ENCODE measurements around the gene IQSEC1. TPM values are rescaled to one million over a fixed set of nuclear protein-coding genes. Genes with fewer than 3 reads are reported as not detected.

The IQSEC1 gene
- total RNA-seq, 4 donors from 2014 or later = 56.1 to 99.5 (median 78.2) TPM

- 69% methylated on average over 9 of the region's 18 CpGs for WGBS
- no peaks in the 10 kb centered on the region for H3K36me3 ChIP-seq
- H3K9me3 ChIP-seq = no peaks in the 10 kb centered on the region
- peak overlapping the region; percentile 68 to 80 (median 68) for H3K27ac ChIP-seq (replicated peaks in 1 of 4)
- TF ChIP-seq, protein P1, sequence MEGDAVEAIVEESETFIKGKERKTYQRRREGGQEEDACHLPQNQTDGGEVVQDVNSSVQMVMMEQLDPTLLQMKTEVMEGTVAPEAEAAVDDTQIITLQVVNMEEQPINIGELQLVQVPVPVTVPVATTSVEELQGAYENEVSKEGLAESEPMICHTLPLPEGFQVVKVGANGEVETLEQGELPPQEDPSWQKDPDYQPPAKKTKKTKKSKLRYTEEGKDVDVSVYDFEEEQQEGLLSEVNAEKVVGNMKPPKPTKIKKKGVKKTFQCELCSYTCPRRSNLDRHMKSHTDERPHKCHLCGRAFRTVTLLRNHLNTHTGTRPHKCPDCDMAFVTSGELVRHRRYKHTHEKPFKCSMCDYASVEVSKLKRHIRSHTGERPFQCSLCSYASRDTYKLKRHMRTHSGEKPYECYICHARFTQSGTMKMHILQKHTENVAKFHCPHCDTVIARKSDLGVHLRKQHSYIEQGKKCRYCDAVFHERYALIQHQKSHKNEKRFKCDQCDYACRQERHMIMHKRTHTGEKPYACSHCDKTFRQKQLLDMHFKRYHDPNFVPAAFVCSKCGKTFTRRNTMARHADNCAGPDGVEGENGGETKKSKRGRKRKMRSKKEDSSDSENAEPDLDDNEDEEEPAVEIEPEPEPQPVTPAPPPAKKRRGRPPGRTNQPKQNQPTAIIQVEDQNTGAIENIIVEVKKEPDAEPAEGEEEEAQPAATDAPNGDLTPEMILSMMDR (IDR thresholded peaks at IDR 0.05) = no peak
- TF ChIP-seq POLR2AphosphoS5 (IDR thresholded peaks at IDR 0.05) = peak; percentile 9 to 42
- TF ChIP-seq EP300 (IDR thresholded peaks at IDR 0.05) = no peak
- peak; percentile 2 for TF ChIP-seq POLR2A (IDR thresholded peaks at IDR 0.05; ENCODE audit: low read depth)
- H3K4me1 ChIP-seq = peaks cover 32 to 52% (median 49%) of the 10 kb centered on the region in 4 donors
- peak overlapping the region; percentile 22 to 47 (median 30) for H3K4me3 ChIP-seq
- no peak for DNase-seq (ENCODE audit: extremely low spot score)
- H3K27me3 ChIP-seq = no peaks in the 10 kb centered on the region
- intact Hi-C loops (cut with DNase I) = no loop called here
Measured at GRCh38 chr3:13015286-13016082, 57.7 kb downstream of the IQSEC1 start.

DNA sequence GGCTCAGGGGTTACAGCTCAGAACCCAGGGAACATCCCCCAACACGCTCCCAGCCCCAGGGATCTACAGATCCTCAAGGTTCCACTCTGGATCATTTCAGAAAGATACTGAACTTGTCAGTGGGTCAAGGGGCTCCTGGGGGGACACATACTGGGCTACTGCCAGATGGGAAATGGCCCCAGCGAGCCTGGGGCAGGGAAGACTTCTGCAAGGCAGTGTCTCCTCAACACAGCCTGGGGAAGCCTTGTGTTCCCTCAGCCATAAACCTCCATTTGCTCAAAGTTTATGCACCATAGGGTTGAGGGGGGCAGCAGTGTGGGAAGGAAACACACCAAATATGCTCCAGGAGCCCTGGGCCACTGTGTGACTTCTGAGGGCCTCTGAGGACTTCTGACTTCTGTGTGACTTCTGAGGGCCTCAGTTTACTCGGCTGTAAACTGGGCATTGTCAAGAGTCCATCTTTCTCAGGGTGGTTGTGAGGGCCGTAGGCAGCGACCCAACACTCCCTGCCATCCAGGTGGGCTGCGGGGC is 58.4 kb downstream of the IQSEC1 start:
- Histone ChIP-seq H3K4me1 (peaks cover 27 to 46% (median 42%) of the 10 kb centered on the region in 4 donors), H3K27me3 (no peaks in the 10 kb centered on the region), H3K36me3 (no peaks in the 10 kb centered on the region), H3K4me3 (peak overlapping the region; percentile 22 to 47 (median 30)), H3K9me3 (no peaks in the 10 kb centered on the region), H3K27ac (replicated peaks in 1 of 4) (peak overlapping the region; percentile 68 to 80 (median 68))
- TF ChIP-seq, protein P1 (IDR thresholded peaks at IDR 0.05) = no peak
- TF ChIP-seq POLR2A (IDR thresholded peaks at IDR 0.05; ENCODE audit: low read depth) (no peak), EP300 (IDR thresholded peaks at IDR 0.05) (no peak), POLR2AphosphoS5 (IDR thresholded peaks at IDR 0.05) (no peak)
- intact Hi-C loops (cut with DNase I) = no loop called here
- WGBS = 70% methylated on average over 4 of the region's 6 CpGs
- DNase-seq (ENCODE audit: extremely low spot score) = no peak

GRCh38 chr3:13013994-13014754 is 59.1 kb downstream of the IQSEC1 start:
- intact Hi-C loops (cut with DNase I) = no loop called here
- DNase-seq (ENCODE audit: extremely low spot score) = no peak
- Histone ChIP-seq H3K4me3 (peak overlapping the region in 2 of 4 donors; percentile 22 to 47), H3K4me1 (peaks cover 21 to 42% (median 38%) of the 10 kb centered on the region in 4 donors), H3K27ac (replicated peaks in 1 of 4) (peak overlapping the region; percentile 68 to 80 (median 68)), H3K36me3 (no peaks in the 10 kb centered on the region), H3K9me3 (no peaks in the 10 kb centered on the region), H3K27me3 (no peaks in the 10 kb centered on the region)
- 91% methylated on average over 6 of the region's 7 CpGs for WGBS
- TF ChIP-seq POLR2A (IDR thresholded peaks at IDR 0.05; ENCODE audit: low read depth) (no peak), EP300 (IDR thresholded peaks at IDR 0.05) (no peak), POLR2AphosphoS5 (IDR thresholded peaks at IDR 0.05) (no peak)
- TF ChIP-seq, protein P1 (IDR thresholded peaks at IDR 0.05) = no peak

DNA sequence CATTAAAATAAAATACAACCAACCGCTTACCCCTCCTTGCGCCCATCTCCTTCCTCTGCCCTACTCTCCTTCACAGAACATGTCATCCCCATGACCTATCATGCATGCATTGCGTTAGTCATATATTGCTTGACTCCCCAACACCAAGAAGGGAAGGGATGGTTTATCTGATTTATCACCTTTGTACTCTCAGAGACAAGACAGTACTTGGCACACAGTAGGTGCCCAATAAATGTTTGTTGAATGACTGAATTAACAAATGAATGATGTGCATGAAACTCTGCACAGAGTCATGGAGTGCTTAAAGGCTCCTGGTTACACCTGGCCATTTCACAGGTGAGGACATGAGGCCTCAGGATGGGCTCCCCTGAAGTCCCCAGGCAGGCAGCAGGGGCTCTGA is 59.7 kb downstream of the IQSEC1 start:
- no peaks in the 10 kb centered on the region for H3K27me3 ChIP-seq
- peaks cover 20 to 42% (median 37%) of the 10 kb centered on the region in 4 donors for H3K4me1 ChIP-seq
- TF ChIP-seq, protein P1 (IDR thresholded peaks at IDR 0.05) = no peak
- TF ChIP-seq EP300 (IDR thresholded peaks at IDR 0.05) (no peak), POLR2AphosphoS5 (IDR thresholded peaks at IDR 0.05) (no peak), POLR2A (IDR thresholded peaks at IDR 0.05; ENCODE audit: low read depth) (no peak)
- H3K27ac ChIP-seq (replicated peaks in 1 of 4) = peak overlapping the region in 2 of 4 donors; percentile 51 to 62
- no peak overlapping the region for H3K4me3 ChIP-seq
- intact Hi-C loops (cut with DNase I) = no loop called here
- H3K9me3 ChIP-seq = no peaks in the 10 kb centered on the region
- WGBS = 100% methylated on average over 3 of the region's 3 CpGs
- no peaks in the 10 kb centered on the region for H3K36me3 ChIP-seq
- DNase-seq (ENCODE audit: extremely low spot score) = no peak
